Bronchial epithelial cell (primary cell): Measurements from ENCODE around the gene SLC12A8. TPM values are rescaled to one million over a fixed set of nuclear protein-coding genes. Genes with fewer than 3 reads are reported as not detected.
A peak's percentile ranks its signal among the peaks of the same experiment; 100 is the strongest.

ENCODE experiments used
- DNase-seq: peaks from one replicate; pipeline ENCODE4 v3.0.0-alpha.2; 2010; ENCODE audit warnings: low read depth
- FAIRE-seq: peaks from 2 replicates; lab custom pipeline; 2011; peaks lifted over from hg19 to GRCh38; lab: Jason Lieb, UNC
- H3K27me3 ChIP-seq: 2 replicates; pipeline ENCODE4 v1.5.1; 2011; ENCODE audit warnings: low read length; ENCODE audit not compliant: control insufficient read depth, insufficient read depth
- H3K36me3 ChIP-seq: 2 replicates; pipeline ENCODE4 v1.5.1; 2011; ENCODE audit warnings: low read length; ENCODE audit not compliant: control insufficient read depth, insufficient read depth
- H3K4me3 ChIP-seq: 2 replicates; pipeline ENCODE4 v1.5.1; 2011; ENCODE audit warnings: mild to moderate bottlenecking, low read depth, low read length, control low read depth
- CTCF ChIP-seq: IDR thresholded peaks from 2 replicates; pipeline ENCODE4 v1.5.1; 2011; ENCODE audit warnings: mild to moderate bottlenecking, moderate library complexity, low read length, control low read depth, inconsistent platforms; ENCODE audit not compliant: insufficient read depth, severe bottlenecking
- total RNA-seq: library from RNA; depleted of rRNA; stranded (reverse); fragments of >200 nt; gene quantifications from 2 replicates; pipeline ENCODE4 v1.2.1, GENCODE V29; 2014

SLC12A8 gene
- total RNA-seq, 1 donor from 2014 or later = 19.2 TPM

GRCh38 chr3:125194849-125195601 lies 17.5 kb downstream of the SLC12A8 start:
- peaks cover 5% of the 10 kb centered on the region for H3K36me3 ChIP-seq
- FAIRE-seq = no peak
- no peak overlapping the region for H3K4me3 ChIP-seq
- no peak for TF ChIP-seq CTCF
- no peaks in the 10 kb centered on the region for H3K27me3 ChIP-seq
- DNase-seq = no peak

DNA sequence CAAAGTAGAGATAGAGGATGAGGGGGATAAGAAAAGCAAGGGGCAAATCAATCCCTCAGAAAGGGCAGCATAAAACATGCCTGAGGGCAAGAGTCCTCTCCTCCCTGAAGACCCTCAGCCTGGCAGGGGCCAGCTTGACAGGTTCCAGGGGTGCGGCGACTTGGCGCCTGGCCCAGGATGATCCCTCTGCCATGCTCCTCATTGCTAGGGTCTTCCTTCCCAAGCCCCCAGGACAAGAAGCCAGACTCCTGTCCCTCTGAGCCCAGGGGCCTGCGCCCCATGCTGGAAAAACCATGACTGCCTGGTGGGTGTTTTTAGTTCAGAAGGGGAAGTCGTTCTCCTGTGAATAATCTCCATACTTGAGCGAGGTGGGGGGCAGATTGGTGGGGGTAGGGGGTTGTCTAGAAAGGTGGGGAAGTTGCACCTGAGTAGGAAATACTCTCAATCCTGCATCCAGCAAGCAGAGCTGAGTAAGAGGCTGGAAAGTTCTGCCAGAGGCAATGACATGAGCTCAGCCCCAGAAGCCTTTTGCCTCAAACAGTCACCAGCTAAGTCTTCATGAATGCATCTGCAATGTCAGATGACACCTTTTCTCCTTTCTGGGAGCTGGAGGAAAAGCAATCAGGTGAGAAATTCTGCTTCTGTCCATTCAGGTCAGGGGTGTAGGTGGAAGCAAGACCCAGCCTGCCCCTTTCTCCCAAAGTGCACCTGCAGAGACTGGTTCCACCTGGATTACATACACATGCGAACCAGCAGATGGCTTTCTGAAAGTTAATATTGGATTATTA lies 18.3 kb downstream of the SLC12A8 start:
- DNase-seq (peak; percentile 92), FAIRE-seq (peak; percentile 52)
- no peak for TF ChIP-seq CTCF
- no peak overlapping the region for H3K4me3 ChIP-seq
- H3K27me3 ChIP-seq = no peaks in the 10 kb centered on the region
- peaks cover 9% of the 10 kb centered on the region for H3K36me3 ChIP-seq

DNA sequence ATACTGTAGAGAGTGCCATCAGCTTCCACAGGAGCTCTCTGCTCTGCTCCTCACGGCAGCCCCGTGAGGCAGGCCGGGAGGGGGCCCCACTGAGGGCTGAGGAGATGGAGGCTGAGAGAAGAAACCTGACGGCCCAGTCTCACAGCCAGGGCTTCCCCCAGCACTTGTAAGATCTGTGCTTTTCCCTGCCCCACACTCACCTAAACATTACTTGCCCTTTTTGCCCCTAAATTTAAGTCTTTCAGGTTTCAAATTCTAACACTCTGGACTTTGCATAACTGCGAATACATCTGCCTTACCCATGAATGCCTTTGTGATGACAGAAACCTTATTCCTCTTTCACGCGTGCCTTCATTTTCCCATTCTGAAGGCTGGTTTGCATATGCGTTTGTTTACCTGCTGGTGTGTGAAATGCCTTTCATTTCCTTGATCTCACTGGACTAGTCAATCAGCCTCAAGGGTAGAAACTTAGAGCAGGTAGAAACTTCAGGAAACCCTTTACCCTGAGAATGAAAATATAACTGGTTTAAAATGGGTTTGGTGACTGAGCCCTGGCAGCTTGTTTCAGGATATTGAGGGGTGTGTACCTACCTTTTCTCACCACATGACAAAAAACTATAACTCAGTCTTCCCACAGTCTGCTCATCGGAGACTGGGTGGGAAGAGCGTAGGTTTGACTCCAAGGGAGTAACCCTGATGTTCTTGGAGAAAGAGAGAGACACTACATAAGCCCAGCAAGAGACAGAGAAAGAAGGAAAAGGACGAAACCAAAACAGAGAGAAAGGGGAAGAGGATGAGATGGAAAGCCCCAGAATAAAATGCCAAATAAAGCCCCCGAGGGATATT lies 20.1 kb downstream of the SLC12A8 start:
- H3K4me3 ChIP-seq = no peak overlapping the region
- TF ChIP-seq CTCF = peak; percentile 43
- no peaks in the 10 kb centered on the region for H3K27me3 ChIP-seq
- peaks cover 11% of the 10 kb centered on the region for H3K36me3 ChIP-seq
- DNase-seq (peak; percentile 51), FAIRE-seq (peak; percentile 68)

GRCh38 chr3:125191730-125192129 lies 20.8 kb downstream of the SLC12A8 start:
- no peak overlapping the region for H3K4me3 ChIP-seq
- no peak for TF ChIP-seq CTCF
- no peaks in the 10 kb centered on the region for H3K27me3 ChIP-seq
- FAIRE-seq (peak; percentile 47), DNase-seq (peak; percentile 17)
- H3K36me3 ChIP-seq = peaks cover 11% of the 10 kb centered on the region

GRCh38 chr3:125191256-125191655 lies 21.3 kb downstream of the SLC12A8 start:
- no peaks in the 10 kb centered on the region for H3K27me3 ChIP-seq
- H3K36me3 ChIP-seq = peaks cover 11% of the 10 kb centered on the region
- no peak overlapping the region for H3K4me3 ChIP-seq
- FAIRE-seq (no peak), DNase-seq (no peak)
- no peak for TF ChIP-seq CTCF
